ENCODE measurements around the gene KRR1.

DNA sequence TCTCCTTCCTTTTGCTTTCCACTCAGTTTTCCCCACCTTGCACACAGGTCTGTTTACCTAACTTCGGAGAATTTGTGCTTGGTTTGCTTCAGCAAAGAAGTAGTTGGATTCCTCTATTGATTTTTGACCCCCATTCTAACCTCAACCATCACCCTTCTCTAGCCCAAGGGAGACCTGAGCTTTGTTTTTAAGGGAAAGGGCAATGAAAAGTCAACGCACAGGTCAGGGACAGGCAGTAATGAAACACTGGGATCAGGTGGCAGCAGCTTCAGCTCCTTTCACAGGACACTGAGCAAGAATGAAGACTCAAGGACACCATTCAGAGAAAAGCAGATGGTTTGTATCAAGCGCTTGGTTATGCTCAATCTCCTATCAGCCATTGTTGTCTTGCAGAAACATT lies 46.9 kb upstream of the KRR1 start:
- TF ChIP-seq POLR2A (IDR thresholded peaks at IDR 0.05) (no peak), POLR2AphosphoS5 (IDR thresholded peaks at IDR 0.05) (no peak)
- TF ChIP-seq, protein P1, sequence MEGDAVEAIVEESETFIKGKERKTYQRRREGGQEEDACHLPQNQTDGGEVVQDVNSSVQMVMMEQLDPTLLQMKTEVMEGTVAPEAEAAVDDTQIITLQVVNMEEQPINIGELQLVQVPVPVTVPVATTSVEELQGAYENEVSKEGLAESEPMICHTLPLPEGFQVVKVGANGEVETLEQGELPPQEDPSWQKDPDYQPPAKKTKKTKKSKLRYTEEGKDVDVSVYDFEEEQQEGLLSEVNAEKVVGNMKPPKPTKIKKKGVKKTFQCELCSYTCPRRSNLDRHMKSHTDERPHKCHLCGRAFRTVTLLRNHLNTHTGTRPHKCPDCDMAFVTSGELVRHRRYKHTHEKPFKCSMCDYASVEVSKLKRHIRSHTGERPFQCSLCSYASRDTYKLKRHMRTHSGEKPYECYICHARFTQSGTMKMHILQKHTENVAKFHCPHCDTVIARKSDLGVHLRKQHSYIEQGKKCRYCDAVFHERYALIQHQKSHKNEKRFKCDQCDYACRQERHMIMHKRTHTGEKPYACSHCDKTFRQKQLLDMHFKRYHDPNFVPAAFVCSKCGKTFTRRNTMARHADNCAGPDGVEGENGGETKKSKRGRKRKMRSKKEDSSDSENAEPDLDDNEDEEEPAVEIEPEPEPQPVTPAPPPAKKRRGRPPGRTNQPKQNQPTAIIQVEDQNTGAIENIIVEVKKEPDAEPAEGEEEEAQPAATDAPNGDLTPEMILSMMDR (IDR thresholded peaks at IDR 0.05) = no peak
